HG02870 (cell line): ENCODE measurements around the gene REC114.
"Not testable (repeated sequence)": the region's sequence is repeated elsewhere in the genome, so short reads cannot be mapped to it uniquely, and the experiment has no call there.

ENCODE experiments used
- ATAC-seq: cut with Tn5 transposase; IDR thresholded peaks from one replicate; pipeline ENCODE4 v1.9.1; 2021; ENCODE audit warnings: mild to moderate bottlenecking, moderate library complexity; ENCODE audit not compliant: unreplicated experiment

Gene REC114

GRCh38 chr15:73454096-73454495, 11.1 kb downstream of the REC114 start:
- ATAC-seq, result no peak

GRCh38 chr15:73455876-73456275, 12.9 kb downstream of the REC114 start:
- no peak for ATAC-seq

- ATAC-seq, result no peak
Observed at GRCh38 chr15:73457334-73457733, 14.4 kb downstream of the REC114 start.

- no peak for ATAC-seq
Observed at GRCh38 chr15:73460662-73461061, 17.7 kb downstream of the REC114 start.

DNA sequence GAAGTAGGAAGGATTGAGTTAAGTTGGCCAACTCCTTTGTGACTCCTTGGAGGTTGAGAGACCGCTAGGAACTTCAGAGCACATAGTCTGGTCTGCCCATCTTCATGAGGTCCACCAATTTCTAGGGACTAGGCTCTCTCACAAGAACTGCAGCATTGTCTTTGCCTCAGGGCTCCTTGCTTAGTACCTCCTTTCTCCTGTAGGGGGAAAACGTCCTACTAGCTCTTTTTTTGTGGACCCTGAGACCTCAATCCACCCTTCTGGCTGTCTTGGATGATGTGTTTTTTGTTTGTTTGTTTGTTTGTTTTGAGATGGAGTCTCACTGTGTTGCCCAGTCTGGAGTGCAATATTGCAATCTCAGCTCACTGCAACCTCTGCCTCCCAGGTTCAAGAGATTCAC, 21.6 kb downstream of the REC114 start:
- no peak for ATAC-seq

- no peak for ATAC-seq
Observed at GRCh38 chr15:73467758-73468157, 24.8 kb downstream of the REC114 start.

DNA sequence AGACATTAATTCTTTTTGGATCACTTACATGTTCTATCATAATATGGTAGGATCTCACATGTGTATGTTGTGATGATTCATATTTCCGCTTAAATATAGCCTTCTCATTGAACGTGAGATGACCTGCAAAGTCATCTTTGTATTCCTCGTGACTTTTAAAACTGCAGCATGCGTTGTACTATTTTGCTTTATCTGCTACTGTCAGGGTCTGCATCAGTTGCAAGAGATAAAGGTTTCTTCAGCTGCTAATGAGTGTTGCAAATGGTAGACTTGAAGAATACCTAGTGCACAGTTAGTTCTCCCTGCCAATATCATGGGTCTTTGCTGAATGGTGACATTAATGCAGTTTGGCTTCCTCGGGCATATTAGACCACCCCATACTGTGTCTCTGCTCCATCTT, 31.8 kb downstream of the REC114 start:
- ATAC-seq, result no peak

- ATAC-seq, result no peak
Observed at GRCh38 chr15:73476704-73477216, 33.8 kb downstream of the REC114 start.

DNA sequence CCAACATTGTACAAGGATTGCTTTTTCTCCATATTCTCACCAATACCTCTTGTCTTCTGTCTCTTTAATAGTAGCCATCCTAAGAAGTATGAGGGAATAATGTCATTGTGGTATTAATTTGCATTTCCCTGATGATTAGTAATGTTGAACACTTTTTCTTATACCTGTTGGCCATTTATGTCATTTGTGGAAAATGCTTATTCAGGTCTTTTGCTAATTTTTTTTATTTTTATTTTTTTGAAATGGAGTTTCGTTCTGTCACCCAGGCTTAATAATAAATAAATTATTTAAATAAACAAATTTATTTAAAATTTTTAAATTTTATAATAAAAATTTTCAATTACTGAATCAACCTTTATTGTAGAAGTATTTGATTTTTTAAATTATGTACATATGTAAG, 37.1 kb downstream of the REC114 start:
- ATAC-seq, result no peak

- no peak for ATAC-seq
Observed at GRCh38 chr15:73482166-73482565, 39.2 kb downstream of the REC114 start.

GRCh38 chr15:73483053-73483452, 40.1 kb downstream of the REC114 start:
- no peak for ATAC-seq

DNA sequence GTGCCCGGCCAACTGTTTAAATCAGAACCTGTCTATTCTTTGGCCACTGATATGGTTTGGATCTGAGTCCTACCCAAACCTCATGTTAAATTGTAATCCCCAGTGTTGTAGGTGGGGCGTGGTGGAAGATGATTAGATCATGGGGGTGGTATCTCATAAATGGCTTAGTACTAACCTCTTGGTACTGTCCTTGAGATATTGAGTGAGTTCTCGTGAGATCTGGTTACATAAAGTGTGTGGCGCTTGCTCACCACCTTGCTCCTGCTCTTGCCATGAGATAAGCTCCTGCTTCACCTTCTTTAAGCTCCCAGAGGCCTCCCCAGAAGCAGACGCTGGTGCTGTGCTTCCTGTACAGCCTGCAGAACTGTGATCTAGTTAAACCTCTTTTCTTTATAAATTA, 42.4 kb downstream of the REC114 start:
- ATAC-seq, result no peak

DNA sequence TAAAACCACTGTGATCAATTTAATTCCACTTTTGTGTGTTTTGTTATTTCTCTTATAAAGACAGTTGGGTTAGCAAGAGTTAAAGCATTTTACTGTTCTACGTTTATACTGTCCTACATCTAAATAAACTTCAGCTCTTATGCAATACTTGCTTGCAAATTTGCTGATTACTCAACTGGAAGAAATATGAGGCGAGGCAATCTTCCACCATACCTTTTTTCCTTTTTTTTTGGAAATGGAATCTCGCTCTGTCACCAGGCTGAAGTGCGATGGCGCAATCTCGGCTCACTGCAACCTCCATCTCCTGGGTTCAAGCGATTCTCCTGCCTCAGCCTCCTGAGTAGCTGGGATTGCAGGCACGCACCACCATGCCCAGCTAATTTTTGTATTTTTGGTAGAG, 42.9 kb downstream of the REC114 start:
- not testable (repeated sequence) for ATAC-seq

GRCh38 chr15:73488698-73489097, 45.7 kb downstream of the REC114 start:
- ATAC-seq, result no peak

DNA sequence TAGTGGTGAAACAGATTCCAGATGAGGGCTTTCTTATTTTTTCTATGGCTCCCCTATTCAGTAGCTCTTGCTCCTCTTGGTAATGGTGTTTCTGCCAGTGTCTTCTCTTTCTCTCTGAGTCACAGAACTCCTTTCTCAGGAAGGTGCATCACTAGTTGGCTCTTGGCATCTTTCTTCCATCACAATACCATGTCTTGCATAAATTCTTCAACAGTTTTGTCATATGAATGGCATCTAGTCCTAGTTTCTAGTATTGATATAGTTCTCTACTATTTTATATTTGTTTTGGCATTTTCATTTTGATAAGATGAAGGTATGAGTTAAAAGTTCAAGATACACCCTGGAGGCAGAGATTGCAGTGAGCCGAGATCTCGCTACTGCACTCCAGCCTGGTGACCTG, 51.0 kb downstream of the REC114 start:
- no peak for ATAC-seq

DNA sequence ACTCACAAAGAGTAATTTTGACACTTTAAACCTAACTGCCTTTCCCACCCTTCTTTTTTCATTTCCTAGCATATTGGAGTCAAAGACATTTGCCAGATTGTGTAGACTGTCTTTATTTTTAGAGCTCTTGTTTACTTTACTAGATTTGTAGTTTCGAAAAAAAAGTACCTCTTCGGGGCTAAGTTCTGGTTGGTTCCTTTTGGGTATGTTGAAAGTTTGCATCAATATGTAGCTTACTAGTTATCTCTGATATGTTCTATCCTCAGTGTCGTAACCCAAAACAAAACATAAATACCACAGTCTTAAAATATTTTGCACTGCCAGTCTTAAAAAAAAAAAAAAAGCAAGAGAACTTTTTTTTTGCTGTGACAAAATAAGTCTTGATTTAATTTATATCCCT, 52.2 kb downstream of the REC114 start:
- ATAC-seq, result no peak

GRCh38 chr15:73500696-73501095, 57.7 kb downstream of the REC114 start:
- ATAC-seq, result no peak

DNA sequence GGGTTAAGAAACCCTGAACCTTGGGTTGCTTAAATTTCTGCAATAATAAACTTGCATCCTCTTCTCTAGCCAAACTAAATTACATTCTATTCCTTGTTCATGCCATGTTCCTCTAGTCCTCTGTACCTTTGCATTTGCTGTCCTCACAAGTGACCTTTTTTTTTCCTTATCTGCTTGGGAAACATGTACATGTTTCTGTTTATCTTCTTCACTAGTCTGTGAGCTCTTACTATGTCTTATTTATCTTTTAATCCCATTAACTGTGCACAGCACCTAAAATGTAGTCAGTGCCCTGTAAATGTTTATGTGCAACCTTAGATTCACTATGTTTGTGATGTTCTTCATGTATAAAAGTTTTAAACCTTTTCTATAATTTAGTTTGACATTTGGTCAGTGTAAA, 61.9 kb downstream of the REC114 start:
- no peak for ATAC-seq

- no peak for ATAC-seq
Observed at GRCh38 chr15:73515527-73515926, 72.6 kb downstream of the REC114 start.

GRCh38 chr15:73517566-73517965, 74.6 kb downstream of the REC114 start:
- ATAC-seq, result no peak

GRCh38 chr15:73518180-73518862, 75.4 kb downstream of the REC114 start:
- ATAC-seq, result no peak

DNA sequence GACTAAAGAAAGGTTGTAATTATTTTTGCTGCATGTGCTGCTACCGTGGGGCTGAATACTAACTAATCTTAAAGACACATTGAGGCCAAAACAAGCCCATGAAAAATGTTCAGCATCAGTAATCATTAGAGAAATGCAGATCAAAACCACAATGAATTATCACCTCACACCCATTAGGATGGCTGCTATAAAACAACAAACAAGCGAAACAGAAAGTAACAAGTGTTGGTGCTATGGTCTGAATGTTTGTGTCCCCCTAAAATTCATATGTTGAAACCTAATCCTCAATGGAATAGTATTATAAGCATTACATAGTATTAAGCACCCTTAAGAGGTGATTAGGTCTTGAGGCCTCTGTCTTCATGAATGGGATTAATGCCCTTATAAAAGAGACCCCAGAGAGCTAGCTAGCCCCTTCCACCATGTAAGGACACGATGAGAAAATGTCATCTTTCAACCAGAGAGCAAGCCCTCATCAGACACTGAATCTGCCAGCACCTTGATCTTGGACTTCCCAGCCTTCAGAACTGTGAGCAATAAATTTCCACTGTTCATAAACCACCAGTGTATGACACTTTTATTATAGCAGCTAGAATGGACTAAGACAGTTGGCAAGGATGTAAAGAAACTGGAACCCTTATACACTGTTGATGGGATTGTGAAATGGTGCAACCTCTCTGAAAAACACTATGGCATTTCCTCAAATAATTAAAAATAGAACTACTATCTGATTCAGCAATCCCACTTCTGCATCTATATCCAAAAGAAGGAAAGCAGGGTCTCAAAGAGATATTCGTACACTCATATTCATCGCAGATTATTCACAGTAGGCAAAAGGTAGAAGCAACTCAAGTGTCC, 76.1 kb downstream of the REC114 start:
- ATAC-seq, result no peak
